ENCODE results near the gene DSE. TPM values are rescaled to one million over a fixed set of nuclear protein-coding genes. Genes with fewer than 3 reads are reported as not detected.

DSE gene
- total RNA-seq, 1 experiment from 2014 or later = 5.4 TPM

- Histone ChIP-seq H3K36me3 (ENCODE audit: control insufficient read depth, insufficient read depth, low read length) (0 out of 2 replicates have a peak, but pooled peaks cover 2% of the 10 kb centered on the region), H3K4me3 (ENCODE audit: low read depth in 2 of 2, low read length in 2 of 2) (no peak overlapping the region), H3K27me3 (ENCODE audit: control insufficient read depth, insufficient read depth, low read length) (peaks cover 3% of the 10 kb centered on the region; the same call in 1 of the 2 replicates), H3K9me3 (ENCODE audit: control insufficient read depth, insufficient read depth, low read depth, low read length) (no peaks in the 10 kb centered on the region), H3K27ac (ENCODE audit: low read length) (no peak overlapping the region), H3K4me1 (ENCODE audit: control insufficient read depth, insufficient read depth, low read length) (no peaks in the 10 kb centered on the region)
- intact Hi-C loops (cut with micrococcal nuclease; ENCODE audit: unreplicated experiment) = no loop called here
- no peak for DNase-seq (ENCODE audit: low read depth, low spot score)
- ATAC-seq = no peak
- ChIA-PET POLR2A (no interaction called here), CTCF (no interaction called here)
- TF ChIP-seq TCF7L2 (IDR thresholded peaks at IDR 0.05; ENCODE audit: low read depth, low read length) (no peak), SIN3A (IDR thresholded peaks at IDR 0.05; ENCODE audit: borderline replicate concordance, insufficient read depth, low read depth, low read length) (no peak), POLR2AphosphoS5 (IDR thresholded peaks at IDR 0.05; ENCODE audit: low read depth, low read length) (no peak)
- TF ChIP-seq, protein P1, sequence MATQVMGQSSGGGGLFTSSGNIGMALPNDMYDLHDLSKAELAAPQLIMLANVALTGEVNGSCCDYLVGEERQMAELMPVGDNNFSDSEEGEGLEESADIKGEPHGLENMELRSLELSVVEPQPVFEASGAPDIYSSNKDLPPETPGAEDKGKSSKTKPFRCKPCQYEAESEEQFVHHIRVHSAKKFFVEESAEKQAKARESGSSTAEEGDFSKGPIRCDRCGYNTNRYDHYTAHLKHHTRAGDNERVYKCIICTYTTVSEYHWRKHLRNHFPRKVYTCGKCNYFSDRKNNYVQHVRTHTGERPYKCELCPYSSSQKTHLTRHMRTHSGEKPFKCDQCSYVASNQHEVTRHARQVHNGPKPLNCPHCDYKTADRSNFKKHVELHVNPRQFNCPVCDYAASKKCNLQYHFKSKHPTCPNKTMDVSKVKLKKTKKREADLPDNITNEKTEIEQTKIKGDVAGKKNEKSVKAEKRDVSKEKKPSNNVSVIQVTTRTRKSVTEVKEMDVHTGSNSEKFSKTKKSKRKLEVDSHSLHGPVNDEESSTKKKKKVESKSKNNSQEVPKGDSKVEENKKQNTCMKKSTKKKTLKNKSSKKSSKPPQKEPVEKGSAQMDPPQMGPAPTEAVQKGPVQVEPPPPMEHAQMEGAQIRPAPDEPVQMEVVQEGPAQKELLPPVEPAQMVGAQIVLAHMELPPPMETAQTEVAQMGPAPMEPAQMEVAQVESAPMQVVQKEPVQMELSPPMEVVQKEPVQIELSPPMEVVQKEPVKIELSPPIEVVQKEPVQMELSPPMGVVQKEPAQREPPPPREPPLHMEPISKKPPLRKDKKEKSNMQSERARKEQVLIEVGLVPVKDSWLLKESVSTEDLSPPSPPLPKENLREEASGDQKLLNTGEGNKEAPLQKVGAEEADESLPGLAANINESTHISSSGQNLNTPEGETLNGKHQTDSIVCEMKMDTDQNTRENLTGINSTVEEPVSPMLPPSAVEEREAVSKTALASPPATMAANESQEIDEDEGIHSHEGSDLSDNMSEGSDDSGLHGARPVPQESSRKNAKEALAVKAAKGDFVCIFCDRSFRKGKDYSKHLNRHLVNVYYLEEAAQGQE (IDR thresholded peaks at IDR 0.05; ENCODE audit: insufficient read depth in 1 of 2, low read depth in 2 of 2, low read length in 1 of 2) = no peak
- TF ChIP-seq, protein P2, sequence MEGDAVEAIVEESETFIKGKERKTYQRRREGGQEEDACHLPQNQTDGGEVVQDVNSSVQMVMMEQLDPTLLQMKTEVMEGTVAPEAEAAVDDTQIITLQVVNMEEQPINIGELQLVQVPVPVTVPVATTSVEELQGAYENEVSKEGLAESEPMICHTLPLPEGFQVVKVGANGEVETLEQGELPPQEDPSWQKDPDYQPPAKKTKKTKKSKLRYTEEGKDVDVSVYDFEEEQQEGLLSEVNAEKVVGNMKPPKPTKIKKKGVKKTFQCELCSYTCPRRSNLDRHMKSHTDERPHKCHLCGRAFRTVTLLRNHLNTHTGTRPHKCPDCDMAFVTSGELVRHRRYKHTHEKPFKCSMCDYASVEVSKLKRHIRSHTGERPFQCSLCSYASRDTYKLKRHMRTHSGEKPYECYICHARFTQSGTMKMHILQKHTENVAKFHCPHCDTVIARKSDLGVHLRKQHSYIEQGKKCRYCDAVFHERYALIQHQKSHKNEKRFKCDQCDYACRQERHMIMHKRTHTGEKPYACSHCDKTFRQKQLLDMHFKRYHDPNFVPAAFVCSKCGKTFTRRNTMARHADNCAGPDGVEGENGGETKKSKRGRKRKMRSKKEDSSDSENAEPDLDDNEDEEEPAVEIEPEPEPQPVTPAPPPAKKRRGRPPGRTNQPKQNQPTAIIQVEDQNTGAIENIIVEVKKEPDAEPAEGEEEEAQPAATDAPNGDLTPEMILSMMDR (IDR thresholded peaks at IDR 0.05) = no peak
- in situ Hi-C loops (cut with HindIII; ENCODE audit: low pct_unique_long_range_greater_than_20kb, low sequenced_read_pairs) = no loop called here
- no TSS peak for BruUV-seq (replicated peaks)
Measured at GRCh38 chr6:116384727-116385458, 14.1 kb downstream of the DSE start.

- BruUV-seq (replicated peaks) = no TSS peak
- Histone ChIP-seq H3K36me3 (ENCODE audit: control insufficient read depth, insufficient read depth, low read length) (0 out of 2 replicates have a peak, but pooled peaks cover 2% of the 10 kb centered on the region), H3K4me3 (ENCODE audit: low read depth in 2 of 2, low read length in 2 of 2) (no peak overlapping the region), H3K9me3 (ENCODE audit: control insufficient read depth, insufficient read depth, low read depth, low read length) (no peaks in the 10 kb centered on the region), H3K27me3 (ENCODE audit: control insufficient read depth, insufficient read depth, low read length) (peaks cover 3% of the 10 kb centered on the region; the same call in 1 of the 2 replicates), H3K4me1 (ENCODE audit: control insufficient read depth, insufficient read depth, low read length) (no peaks in the 10 kb centered on the region), H3K27ac (ENCODE audit: low read length) (no peak overlapping the region)
- in situ Hi-C loops (cut with HindIII; ENCODE audit: low pct_unique_long_range_greater_than_20kb, low sequenced_read_pairs) = no loop called here
- CTCF ChIA-PET = no interaction called here
- POLR2A ChIA-PET = no interaction called here
- no peak for TF ChIP-seq TCF7L2 (IDR thresholded peaks at IDR 0.05; ENCODE audit: low read depth, low read length)
- no peak for TF ChIP-seq SIN3A (IDR thresholded peaks at IDR 0.05; ENCODE audit: borderline replicate concordance, insufficient read depth, low read depth, low read length)
- TF ChIP-seq, protein P1 (IDR thresholded peaks at IDR 0.05; ENCODE audit: insufficient read depth in 1 of 2, low read depth in 2 of 2, low read length in 1 of 2) = no peak
- TF ChIP-seq, protein P2 (IDR thresholded peaks at IDR 0.05) = no peak
- no peak for TF ChIP-seq POLR2AphosphoS5 (IDR thresholded peaks at IDR 0.05; ENCODE audit: low read depth, low read length)
- intact Hi-C loops (cut with micrococcal nuclease; ENCODE audit: unreplicated experiment) = no loop called here
- DNase-seq (ENCODE audit: low read depth, low spot score) = no peak
- ATAC-seq = no peak
Measured at GRCh38 chr6:116385459-116385802, 14.7 kb downstream of the DSE start.

Measured in Panc1 (cell line).